Pancreas (tissue), 10 donors: Measurements from ENCODE around the gene PRELID2. TPM values are rescaled to one million over a fixed set of nuclear protein-coding genes. Genes with fewer than 3 reads are reported as not detected.
"Not testable (repeated sequence)": the region's sequence is repeated elsewhere in the genome, so short reads cannot be mapped to it uniquely, and the experiment has no call there.

ENCODE experiments used
- ATAC-seq, 4 donors: fragments of 200-7000 bp; cut with Tn5 transposase; one replicate each; pipeline versions ENCODE4 v1.8.0 to v1.9.1; 2020; ENCODE audit warnings: mild to moderate bottlenecking in 4 of 4, moderate library complexity in 4 of 4
- DNase-seq, 6 donors: peaks; one replicate each; pipeline ENCODE4 v3.0.0-alpha.2; 2020
- FAIRE-seq: peaks from 2 replicates; lab custom pipeline; 2012; peaks lifted over from hg19 to GRCh38; lab: Jason Lieb, UNC
- H3K27ac ChIP-seq, 4 donors: fragments of 200-600 bp; sonication (generic); 1 replicate in 3 of 4; 2 replicates in 1 of 4; pipeline versions ENCODE4 v1.5.0 to v1.8.0; 2020
- H3K27me3 ChIP-seq, 4 donors: fragments of 200-600 bp; one replicate each; pipeline ENCODE4 v1.8.0; 2021
- H3K36me3 ChIP-seq, 3 donors: fragments of 200-600 bp; sonication (generic) in 1 of 3; one replicate each; pipeline versions ENCODE4 v1.5.0 to v1.8.0; 2020 to 2021
- H3K4me1 ChIP-seq, 3 donors: fragments of 200-600 bp; one replicate each; pipeline ENCODE4 v1.8.0; 2021
- H3K4me3 ChIP-seq, 4 donors: fragments of 200-600 bp; sonication (generic) in 2 of 4; one replicate each; pipeline versions ENCODE4 v1.5.0 to v1.8.0; 2020 to 2021
- H3K9me3 ChIP-seq, 4 donors: fragments of 200-600 bp; one replicate each; pipeline ENCODE4 v1.8.0; 2021
- CTCF ChIP-seq, 4 donors: fragments of 200-600 bp; sonication (generic) in 3 of 4; IDR thresholded peaks; one replicate each; pipeline versions ENCODE4 v1.5.0 to v1.8.0; 2021; ENCODE audit warnings: antibody characterized with exemption in 4 of 4
- WGBS, 2 donors: extraction: QIAGEN DNeasy Blood & Tissue Kit; methylation state at CpG; one replicate each; pipeline ENCODE4 v1.1.7; 2013; 5-methylcytosine and 5-hydroxymethylcytosine counted together
- intact Hi-C, 3 donors: fragments of 100-400 bp; cut with DNase I; formaldehyde crosslinking; loops; one replicate each; pipeline versions ENCODE4 v1.11.1 to v1.14.2; 2022
- polyA plus RNA-seq, 2 donors: library from polyadenylated mRNA; stranded (reverse); fragments of 200-250 nt; gene quantifications; one replicate each; pipeline ENCODE4 v1.2.3, GENCODE V29; 2013
- total RNA-seq, 6 donors: library from RNA; stranded (reverse); fragmentation: NEBNext Ultra II Directional in 4 of 6; extraction: Animal tissue kit (Norgen Biotek cat#: 25700) in 4 of 6; gene quantifications; one replicate each; pipeline versions ENCODE4 v1.2.1 to v1.2.4, GENCODE V29; 2021 to 2023
- donor health status: healthy with polysubstance abuse.
- donor health status: DM: no; HTN: no; CAD: no; lungs with moderate emphysema.
- donor health status: DM: no; HTN: no; CAD: no.
- donor health status: control.
- donor health status: control.
- donor health status: Bipolar disorder and iron deficiency.
- donor health status: DM: yes; HTN: yes; CAD: no.
- donor health status: DM: no; HTN: no; CAD: no.
- donor health status: DM: no; HTN: no; CAD: no.
- donor health status: DM: yes; HTN: yes; CAD: no.

The PRELID2 gene
- total and polyA plus RNA-seq, 8 donors = 4.0 to 15.2 (median 10.0) TPM

GRCh38 chr5:145846081-145846480 lies 10.9 kb upstream of the PRELID2 start:
- H3K27ac ChIP-seq = no peak overlapping the region
- peaks cover 4 to 12% (median 11%) of the 10 kb centered on the region in 3 donors for H3K4me1 ChIP-seq
- no peak for TF ChIP-seq CTCF (IDR thresholded peaks at IDR 0.05)
- DNase-seq = no peak
- no peaks in the 10 kb centered on the region for H3K27me3 ChIP-seq
- no peaks in the 10 kb centered on the region for H3K36me3 ChIP-seq
- no peak overlapping the region for H3K4me3 ChIP-seq
- no peak for FAIRE-seq
- ATAC-seq = peak; percentile 61 to 89 (median 84)
- intact Hi-C loops = no loop called here
- WGBS, 2 donors = 17 to 19% methylated on average over 3 of the region's 3 CpGs
- H3K9me3 ChIP-seq = no peaks in the 10 kb centered on the region

- Histone ChIP-seq H3K9me3 (no peaks in the 10 kb centered on the region), H3K27me3 (no peaks in the 10 kb centered on the region), H3K27ac (no peak overlapping the region), H3K4me3 (no peak overlapping the region), H3K36me3 (no peaks in the 10 kb centered on the region), H3K4me1 (peaks cover under 1 to 15% (median 9%) of the 10 kb centered on the region in 3 donors)
- FAIRE-seq (no peak), ATAC-seq (no peak), DNase-seq (no peak)
- TF ChIP-seq CTCF (IDR thresholded peaks at IDR 0.05) = no peak
- intact Hi-C loops = no loop called here
These were observed 6.2 kb upstream of the PRELID2 start for GRCh38 chr5:145841299-145841698.

- H3K27me3 ChIP-seq = no peaks in the 10 kb centered on the region
- no peak for FAIRE-seq
- intact Hi-C loops = no loop called here
- no peak for DNase-seq
- H3K4me3 ChIP-seq = no peak overlapping the region
- ATAC-seq = no peak
- 92 to 94% methylated on average over 3 of the region's 3 CpGs for WGBS, 2 donors
- no peak for TF ChIP-seq CTCF (IDR thresholded peaks at IDR 0.05)
- no peak overlapping the region for H3K27ac ChIP-seq
- H3K36me3 ChIP-seq = no peaks in the 10 kb centered on the region
- peaks cover 6 to 9% (median 9%) of the 10 kb centered on the region in 3 donors for H3K4me1 ChIP-seq
- no peaks in the 10 kb centered on the region for H3K9me3 ChIP-seq
These were observed 5.5 kb upstream of the PRELID2 start for GRCh38 chr5:145840458-145841132.

GRCh38 chr5:145838276-145838675 lies 3.1 kb upstream of the PRELID2 start:
- no peaks in the 10 kb centered on the region for H3K9me3 ChIP-seq
- DNase-seq = peak in 4 of 6 donors; percentile 50 to 75 (median 66)
- no peaks in the 10 kb centered on the region for H3K36me3 ChIP-seq
- FAIRE-seq = no peak
- no peak overlapping the region for H3K27ac ChIP-seq
- ATAC-seq = peak; percentile 24 to 63 (median 35)
- H3K4me1 ChIP-seq = peaks cover 4 to 12% (median 6%) of the 10 kb centered on the region in 3 donors
- WGBS, 2 donors = 33 to 36% methylated on average over 6 of the region's 6 CpGs
- intact Hi-C loops = no loop called here
- H3K27me3 ChIP-seq = no peaks in the 10 kb centered on the region
- H3K4me3 ChIP-seq = no peak overlapping the region
- no peak for TF ChIP-seq CTCF (IDR thresholded peaks at IDR 0.05)

- peak overlapping the region in 2 of 4 donors; percentile 65 to 71 for H3K4me3 ChIP-seq
- peaks cover 4 to 12% (median 6%) of the 10 kb centered on the region in 3 donors for H3K4me1 ChIP-seq
- H3K36me3 ChIP-seq, H3K27me3 ChIP-seq, intact Hi-C loops, H3K9me3 ChIP-seq, FAIRE-seq, ATAC-seq: not testable (repeated sequence)
- DNase-seq = peak in 1 of 6 donors; percentile 19
- WGBS, 2 donors = 96 to 98% methylated on average over 13 of the region's 13 CpGs
- H3K27ac ChIP-seq = peak overlapping the region in 2 of 4 donors; percentile 70 to 86
These were observed 1.1 kb upstream of the PRELID2 start for GRCh38 chr5:145836241-145836640.
